GM13976 (cell line): ENCODE data around the gene CHRNB4.

Experiments used
- DNase-seq: peaks from one replicate; pipeline ENCODE4 v3.0.0; 2012; ENCODE audit warnings: low spot score
- in situ Hi-C: fragments of 300-500 bp; cut with MboI; formaldehyde crosslinking; loops from one replicate; pipeline ENCODE4 v1.12.0; 2022; ENCODE audit warnings: low sequenced_read_pairs, mixed read lengths, inconsistent platforms; ENCODE audit not compliant: unreplicated experiment
- TF ChIP-seq, protein P1 (sequence below): IDR thresholded peaks from 2 replicates; pipeline ENCODE4 v1.5.1; 2012; ENCODE audit warnings: borderline replicate concordance, mild to moderate bottlenecking; ENCODE audit not compliant: insufficient read depth; ENCODE audit errors: extremely low read depth, missing control alignments, control extremely low read depth

Gene CHRNB4

GRCh38 chr15:78682693-78683410, 41.8 kb upstream of the CHRNB4 start:
- TF ChIP-seq, protein P1, sequence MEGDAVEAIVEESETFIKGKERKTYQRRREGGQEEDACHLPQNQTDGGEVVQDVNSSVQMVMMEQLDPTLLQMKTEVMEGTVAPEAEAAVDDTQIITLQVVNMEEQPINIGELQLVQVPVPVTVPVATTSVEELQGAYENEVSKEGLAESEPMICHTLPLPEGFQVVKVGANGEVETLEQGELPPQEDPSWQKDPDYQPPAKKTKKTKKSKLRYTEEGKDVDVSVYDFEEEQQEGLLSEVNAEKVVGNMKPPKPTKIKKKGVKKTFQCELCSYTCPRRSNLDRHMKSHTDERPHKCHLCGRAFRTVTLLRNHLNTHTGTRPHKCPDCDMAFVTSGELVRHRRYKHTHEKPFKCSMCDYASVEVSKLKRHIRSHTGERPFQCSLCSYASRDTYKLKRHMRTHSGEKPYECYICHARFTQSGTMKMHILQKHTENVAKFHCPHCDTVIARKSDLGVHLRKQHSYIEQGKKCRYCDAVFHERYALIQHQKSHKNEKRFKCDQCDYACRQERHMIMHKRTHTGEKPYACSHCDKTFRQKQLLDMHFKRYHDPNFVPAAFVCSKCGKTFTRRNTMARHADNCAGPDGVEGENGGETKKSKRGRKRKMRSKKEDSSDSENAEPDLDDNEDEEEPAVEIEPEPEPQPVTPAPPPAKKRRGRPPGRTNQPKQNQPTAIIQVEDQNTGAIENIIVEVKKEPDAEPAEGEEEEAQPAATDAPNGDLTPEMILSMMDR, result no peak
- in situ Hi-C loops, result no loop called here
- DNase-seq, result no peak

GRCh38 chr15:78682004-78682651, 41.1 kb upstream of the CHRNB4 start:
- no peak for DNase-seq

GRCh38 chr15:78681281-78682003, 40.4 kb upstream of the CHRNB4 start:
- no peak for DNase-seq
- in situ Hi-C loops, result no loop called here
- TF ChIP-seq, protein P1, result no peak

More at GRCh38 chr15:78682004-78682651, 41.1 kb upstream of the CHRNB4 start:
- in situ Hi-C loops, result no loop called here
- TF ChIP-seq, protein P1, result no peak

DNA sequence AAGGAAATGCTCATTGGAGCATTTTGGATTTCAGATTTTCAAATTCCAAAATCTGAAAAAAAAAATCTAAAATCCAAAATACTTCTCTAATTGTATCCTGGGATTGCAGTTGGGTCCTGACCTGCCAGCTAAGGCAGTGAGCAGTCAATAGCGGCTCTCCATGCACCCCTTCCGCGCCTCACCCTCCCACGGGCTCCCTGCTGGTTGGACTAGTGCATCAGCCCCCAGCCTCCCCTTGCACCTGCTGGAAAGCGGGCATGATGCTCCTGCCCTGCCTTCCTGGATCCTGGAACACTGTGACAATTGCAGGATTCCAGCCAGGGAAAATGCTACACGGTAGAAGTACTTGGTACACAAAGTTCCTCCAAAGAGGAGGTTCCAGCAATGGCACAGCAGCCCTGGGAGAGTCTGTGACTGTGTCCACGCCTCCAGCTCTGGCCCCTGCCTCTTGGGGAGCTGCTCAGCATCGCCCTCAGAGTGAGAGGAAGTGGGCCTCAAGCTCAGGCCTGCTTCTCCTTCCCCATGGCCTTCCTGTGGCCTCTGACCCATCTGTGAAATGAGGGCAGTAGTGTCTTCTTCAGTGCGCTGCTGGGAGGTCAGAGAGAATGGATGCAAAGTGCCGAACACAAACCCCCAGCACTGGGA, 39.5 kb upstream of the CHRNB4 start:
- DNase-seq, result no peak
- in situ Hi-C loops, result no loop called here
- TF ChIP-seq, protein P1, result no peak

GRCh38 chr15:78679089-78679511, 38.1 kb upstream of the CHRNB4 start:
- TF ChIP-seq, protein P1, result no peak
- in situ Hi-C loops, result no loop called here
- DNase-seq, result no peak

DNA sequence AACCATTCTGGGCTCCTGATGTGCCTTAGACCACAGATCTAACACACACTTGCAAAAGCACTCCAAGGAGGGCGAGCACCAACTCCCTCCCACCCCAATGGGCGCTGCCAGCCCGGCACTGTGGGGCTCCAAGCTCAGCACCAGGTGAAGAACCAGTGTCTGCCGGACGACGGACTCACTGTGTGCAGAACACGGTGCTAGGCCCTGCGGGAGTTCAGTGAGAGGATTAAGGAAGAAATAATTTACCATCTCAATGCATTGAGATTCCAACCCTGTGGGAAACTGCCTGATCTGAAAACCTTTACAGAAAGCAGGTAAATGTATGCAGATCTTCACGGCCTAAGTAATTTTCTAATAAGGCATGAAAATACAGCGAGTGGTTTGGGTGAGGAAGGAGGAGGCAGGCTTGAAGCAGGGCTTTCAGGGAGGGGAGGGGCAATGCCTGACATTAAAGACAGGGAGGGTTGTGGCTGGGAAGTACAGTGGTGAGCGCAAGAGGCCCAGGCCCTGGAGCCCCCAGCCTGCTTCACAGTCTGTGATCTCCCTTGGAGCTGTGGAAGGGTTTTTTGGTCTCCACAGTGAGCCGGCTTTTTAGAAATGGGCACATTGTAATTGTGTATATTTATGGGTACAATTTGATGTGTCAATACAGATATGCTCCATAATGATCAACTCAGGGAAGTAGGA, 35.6 kb upstream of the CHRNB4 start:
- DNase-seq, result no peak
- TF ChIP-seq, protein P1, result no peak
- in situ Hi-C loops, result no loop called here
